ENCODE data around the gene NAA60. TPM values are rescaled to one million over a fixed set of nuclear protein-coding genes. Genes with fewer than 3 reads are reported as not detected.

The NAA60 gene
- total RNA-seq, 1 donor from 2014 or later = 47.0 TPM

GRCh38 chr16:3478242-3478925 lies 34.9 kb downstream of the NAA60 start:
- intact Hi-C loops (cut with DNase I) = no loop called here
- ATAC-seq (ENCODE audit: poor library complexity) = no peak
- no peak for DNase-seq

- intact Hi-C loops (cut with DNase I) = no loop called here
- no peak for ATAC-seq (ENCODE audit: poor library complexity)
Observed at GRCh38 chr16:3479654-3480216, 36.3 kb downstream of the NAA60 start.

DNA sequence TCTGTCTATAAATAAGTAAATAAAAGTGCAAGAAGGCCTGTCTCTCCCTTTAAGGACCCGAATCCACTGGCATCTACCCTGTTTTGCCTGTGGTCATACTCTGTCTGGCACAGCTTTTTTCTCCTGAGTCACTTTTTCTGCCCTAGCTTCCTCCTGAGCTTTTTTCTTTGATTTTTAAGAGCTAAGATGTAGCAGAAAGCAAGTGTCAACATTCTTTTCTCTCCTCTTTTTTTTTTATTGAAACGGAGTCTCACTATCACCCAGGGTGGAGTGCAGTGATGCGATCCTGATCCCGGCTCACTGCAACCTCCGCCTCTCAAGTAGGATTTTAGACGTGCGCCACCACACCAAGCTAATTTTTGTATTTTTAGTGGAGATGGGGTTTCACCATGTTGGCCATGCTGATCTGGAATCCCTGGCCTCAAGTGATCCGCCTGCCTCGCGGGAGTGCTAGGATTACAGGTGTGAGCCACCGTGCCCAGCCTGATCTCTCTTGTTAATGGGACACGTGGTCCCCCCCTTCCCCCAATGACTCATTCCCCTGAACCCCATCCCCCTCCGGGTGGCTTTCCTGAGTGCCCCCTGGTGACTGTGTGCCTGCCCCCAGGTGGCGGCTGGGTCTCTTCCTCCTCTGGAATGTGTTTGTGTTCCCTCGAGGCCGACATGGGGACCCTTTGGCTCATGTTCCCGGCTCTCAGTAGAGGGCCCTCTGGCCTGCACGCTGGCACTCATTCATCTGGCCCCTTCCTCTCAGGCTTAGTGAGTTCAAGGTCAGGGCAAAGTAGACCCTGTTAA lies 37.6 kb downstream of the NAA60 start:
- ATAC-seq (ENCODE audit: poor library complexity) (no peak), DNase-seq (no peak)
- intact Hi-C loops (cut with DNase I) = no loop called here

More at GRCh38 chr16:3479654-3480216, 36.3 kb downstream of the NAA60 start:
- DNase-seq = no peak

- ATAC-seq (ENCODE audit: poor library complexity) (peak; percentile 35), DNase-seq (no peak)
- intact Hi-C loops (cut with DNase I) = no loop called here
Observed at GRCh38 chr16:3481696-3482658, 38.5 kb downstream of the NAA60 start.

GRCh38 chr16:3482659-3483241 lies 39.3 kb downstream of the NAA60 start:
- DNase-seq (peak; percentile 17), ATAC-seq (ENCODE audit: poor library complexity) (no peak)
- intact Hi-C loops (cut with DNase I) = no loop called here

- ATAC-seq (ENCODE audit: poor library complexity) (no peak), DNase-seq (no peak)
- intact Hi-C loops (cut with DNase I) = no loop called here
Observed at GRCh38 chr16:3484318-3485096, 41.0 kb downstream of the NAA60 start.

- intact Hi-C loops (cut with DNase I) = no loop called here
- no peak for DNase-seq
- no peak for ATAC-seq (ENCODE audit: poor library complexity)
Observed at GRCh38 chr16:3485097-3485745, 41.7 kb downstream of the NAA60 start.

DNA sequence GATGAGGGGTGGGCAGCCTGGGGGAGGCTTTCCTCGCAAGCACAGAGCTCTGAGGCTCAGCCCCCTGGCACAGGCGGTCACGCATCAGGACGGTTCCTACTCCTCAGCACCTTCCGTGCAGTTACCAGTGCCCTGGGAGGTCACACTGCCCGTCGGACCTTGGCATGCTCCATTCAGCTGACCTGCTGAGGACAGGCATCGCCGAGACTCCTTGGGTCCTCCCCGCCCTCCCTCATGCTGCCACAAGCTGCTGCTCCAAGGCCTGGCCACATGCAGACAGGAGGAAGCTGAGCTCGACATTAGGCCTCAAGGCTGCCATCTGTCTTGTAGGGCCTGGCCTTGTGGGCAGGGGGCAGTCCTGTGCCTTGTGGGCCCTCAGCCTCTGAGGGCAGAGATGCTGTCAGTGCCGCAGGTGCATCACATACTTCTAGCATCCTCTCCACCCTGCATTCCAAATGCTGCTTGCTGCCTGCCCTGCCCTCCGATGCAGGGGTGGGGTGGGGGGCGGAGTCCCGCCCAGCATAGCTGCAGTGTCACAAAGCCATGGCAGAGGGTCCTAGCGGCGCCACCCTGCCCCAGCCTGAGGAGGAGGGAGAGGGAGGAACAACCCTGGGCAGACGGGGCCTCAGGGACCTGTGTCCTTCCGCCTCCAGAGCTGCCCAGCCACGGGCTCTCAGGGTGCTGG lies 42.5 kb downstream of the NAA60 start:
- intact Hi-C loops (cut with DNase I) = no loop called here
- DNase-seq = peak; percentile 24
- ATAC-seq (ENCODE audit: poor library complexity) = no peak

DNA sequence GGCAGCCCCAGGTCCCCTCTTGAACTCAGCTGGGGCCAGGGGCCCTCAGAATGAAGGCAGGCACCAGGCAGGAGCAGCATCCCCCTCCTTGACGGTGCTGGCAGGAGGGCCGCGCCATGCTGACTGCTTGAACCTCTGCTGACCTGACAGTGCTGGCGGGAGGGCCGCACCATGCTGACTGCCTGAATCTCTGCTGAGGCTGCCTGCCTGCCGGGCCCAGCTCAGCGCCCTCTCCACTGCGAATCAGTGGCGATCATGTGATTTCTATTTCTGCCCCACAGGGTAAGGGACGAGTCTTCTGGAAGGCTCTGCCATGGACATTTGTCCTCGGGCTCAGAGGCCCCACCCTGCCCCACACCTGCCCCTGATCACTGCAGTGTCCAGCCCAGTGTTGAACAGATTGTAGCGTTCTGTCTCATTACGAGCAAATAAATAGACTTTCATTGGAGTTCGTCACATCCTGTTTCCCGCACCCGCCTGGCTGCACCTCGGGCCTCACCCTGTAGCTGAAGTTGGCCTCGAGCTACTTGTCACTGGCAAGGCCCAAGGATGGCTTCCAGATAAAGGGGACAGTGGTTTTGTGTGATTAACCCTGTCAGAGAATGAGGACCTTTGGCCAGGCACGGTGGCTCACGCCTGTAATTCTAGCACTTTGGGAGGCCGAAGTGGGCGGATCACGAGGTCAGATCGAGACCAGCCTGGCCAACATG lies 43.2 kb downstream of the NAA60 start:
- ATAC-seq (ENCODE audit: poor library complexity) (peak; percentile 13), DNase-seq (peak; percentile 13)
- intact Hi-C loops (cut with DNase I) = no loop called here

DNA sequence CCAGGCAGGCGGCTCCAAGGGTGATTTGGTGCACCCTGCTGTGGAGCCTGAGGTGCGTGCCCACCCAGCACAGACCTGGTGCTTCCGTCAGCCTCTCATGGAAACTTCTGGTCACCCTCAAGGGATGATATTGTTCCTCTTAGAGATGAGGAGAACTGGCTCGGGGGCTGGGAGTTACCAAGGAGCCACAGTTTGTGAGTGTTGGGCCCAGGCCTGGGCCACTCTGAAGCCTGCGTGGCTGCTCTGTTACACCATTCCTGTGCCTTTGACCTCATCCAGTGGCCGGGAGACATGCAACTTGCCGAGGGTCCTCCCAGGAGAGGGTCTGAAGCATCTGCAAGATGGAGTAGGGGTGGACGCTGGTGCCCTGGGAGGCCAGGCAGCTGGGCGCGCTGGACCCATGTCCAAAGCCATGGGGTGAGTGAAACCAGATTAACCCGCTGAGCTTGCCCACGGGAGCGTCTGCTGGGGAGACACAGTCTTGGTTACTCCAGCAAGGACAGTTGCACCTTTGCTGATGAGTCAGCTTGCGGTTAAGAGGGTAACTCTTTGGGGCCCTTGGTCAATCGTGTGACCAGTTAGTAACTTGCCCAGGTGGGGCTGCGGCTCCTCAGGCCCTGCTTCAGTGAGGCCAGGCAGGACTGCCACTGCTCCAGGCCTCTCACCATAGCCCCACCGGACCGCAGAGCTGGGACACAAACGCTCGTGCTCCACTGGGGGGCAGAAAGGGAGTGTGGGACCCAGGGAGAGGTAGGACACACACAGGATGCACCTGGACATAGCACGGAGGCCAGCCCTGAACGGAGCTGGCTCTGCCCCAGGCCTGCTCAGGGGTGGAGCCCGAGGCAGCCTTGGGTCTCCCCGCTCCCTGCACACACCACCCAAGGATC lies 44.3 kb downstream of the NAA60 start:
- no peak for ATAC-seq (ENCODE audit: poor library complexity)
- intact Hi-C loops (cut with DNase I) = no loop called here
- DNase-seq = no peak

- ATAC-seq (ENCODE audit: poor library complexity) (no peak), DNase-seq (no peak)
- intact Hi-C loops (cut with DNase I) = no loop called here
Observed at GRCh38 chr16:3488801-3489200, 45.3 kb downstream of the NAA60 start.

GRCh38 chr16:3490911-3491629 lies 47.6 kb downstream of the NAA60 start:
- ATAC-seq (ENCODE audit: poor library complexity) (peak; percentile 14), DNase-seq (peak; percentile 51)
- intact Hi-C loops (cut with DNase I) = loop anchor here (10.0 kb wide), 1 partner anchor 186 kb away; the partner anchor contains the start of genes TIGD7 and ZNF75A

DNA sequence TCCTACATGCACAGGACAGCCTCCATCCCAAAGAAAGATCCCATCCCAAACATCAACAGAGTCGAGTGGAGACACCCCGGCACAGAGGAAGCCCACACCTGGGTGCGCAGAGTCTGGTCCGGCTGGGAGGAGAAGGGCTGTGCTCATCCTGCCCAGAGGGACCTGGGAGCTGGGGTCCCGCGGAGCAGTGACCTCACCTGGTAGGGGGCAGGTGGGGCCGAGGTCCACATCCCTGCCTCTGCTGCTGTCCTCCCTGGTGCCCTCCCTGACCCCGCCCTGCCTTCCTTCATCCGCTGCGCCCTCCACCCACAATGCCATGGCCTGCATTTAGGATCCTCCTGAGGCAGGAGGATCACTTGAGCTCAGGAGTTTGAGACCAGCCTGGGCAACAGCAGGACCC lies 48.9 kb downstream of the NAA60 start:
- no peak for ATAC-seq (ENCODE audit: poor library complexity)
- intact Hi-C loops (cut with DNase I) = loop anchor here (10.0 kb wide), 1 partner anchor 188 kb away; the partner anchor contains the start of genes TIGD7 and ZNF75A

DNA sequence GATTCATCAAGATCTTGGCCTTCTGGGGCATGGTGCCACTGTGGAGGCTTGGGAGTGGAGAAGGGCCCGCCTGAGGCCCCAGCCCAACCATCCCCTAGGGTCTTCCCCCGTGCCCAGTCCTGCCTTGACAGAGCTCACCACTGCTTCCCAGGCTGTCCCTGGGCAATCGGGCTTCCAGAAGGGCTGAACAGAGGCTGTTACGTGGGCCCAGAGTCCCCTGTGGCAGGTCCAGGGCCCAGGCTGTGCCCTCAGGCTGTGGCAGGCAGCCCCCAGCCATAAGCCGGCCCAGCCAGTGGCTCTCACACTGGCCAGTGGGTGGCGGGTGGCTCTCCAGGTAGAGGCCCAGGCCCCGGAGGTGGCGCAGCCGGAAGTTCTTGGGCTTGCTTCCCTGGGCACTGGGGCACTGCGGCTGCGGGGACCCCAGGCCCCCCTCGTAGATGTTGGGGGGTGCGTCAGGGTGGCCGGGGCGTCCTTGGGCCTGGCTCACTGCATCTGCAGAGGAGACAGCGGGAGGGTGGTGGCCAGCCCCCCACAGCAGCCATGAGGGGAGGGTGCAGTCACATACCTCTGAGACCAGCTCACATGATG lies 51.0 kb downstream of the NAA60 start:
- intact Hi-C loops (cut with DNase I) = loop anchor here (10.0 kb wide), 1 partner anchor 190 kb away; the partner anchor contains the start of genes TIGD7 and ZNF75A
- DNase-seq (peak; percentile 23), ATAC-seq (ENCODE audit: poor library complexity) (no peak)

More for the DNA sequence above, 48.9 kb downstream of the NAA60 start:
- DNase-seq = peak; percentile 27

Data from Right ventricle myocardium superior (tissue), 1 donor.